HFF-Myc (cell line): ENCODE measurements around the gene IPO7.
"Not testable (repeated sequence)": the region's sequence is repeated elsewhere in the genome, so short reads cannot be mapped to it uniquely, and the experiment has no call there.

ENCODE experiments used
- DNase-seq: peaks from one replicate; pipeline ENCODE4 v3.0.0-alpha.2; 2011; ENCODE audit warnings: low read depth; ENCODE audit errors: extremely low read depth
- H3K4me3 ChIP-seq: replicated peaks from 2 replicates; pipeline ENCODE4 v1.5.1; 2011; ENCODE audit warnings: low read depth, mild to moderate bottlenecking, control low read depth, low read length
- CTCF ChIP-seq: IDR thresholded peaks from 2 replicates; pipeline ENCODE4 v1.5.1; 2012; ENCODE audit warnings: mild to moderate bottlenecking, low read depth, low read length, control low read depth; ENCODE audit errors: missing control alignments

Gene IPO7

GRCh38 chr11:9384535-9385326, at the start of gene IPO7:
Gene IPO7, plus strand, starts transcription at chr11:9384652. Its CDS starts 112 bp downstream, at chr11:9384764.
- peak; percentile 31 for TF ChIP-seq CTCF
- DNase-seq: peak; percentile 72
- H3K4me3 ChIP-seq: peak within 1 kb of the TSS; percentile 95

DNA sequence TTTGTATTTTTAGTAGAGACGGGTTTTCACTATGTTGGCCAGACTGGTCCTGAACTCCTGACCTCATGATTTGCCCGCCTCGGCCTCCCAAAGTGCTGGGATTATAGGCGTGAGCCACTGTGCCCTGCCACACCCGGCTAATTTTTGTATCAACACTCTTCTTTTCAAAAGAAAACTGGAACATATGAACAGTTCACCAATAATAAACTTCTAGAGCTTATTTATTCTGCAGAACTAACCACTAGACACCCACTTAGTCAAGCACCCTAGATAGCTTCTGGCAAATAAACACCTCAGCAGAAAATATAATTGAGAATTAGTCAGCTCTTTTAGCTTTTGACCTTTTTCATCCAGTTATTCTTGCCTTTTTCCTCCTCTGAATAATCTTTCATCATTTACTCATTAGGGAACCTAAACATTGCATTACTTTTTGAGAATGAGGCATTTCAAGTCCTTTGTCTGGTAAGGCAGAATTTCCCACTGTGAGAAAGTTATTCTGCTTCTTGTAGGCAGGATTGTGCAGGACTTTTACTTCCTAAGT, 42.7 kb upstream of the IPO7 start:
- H3K4me3 ChIP-seq: no peak overlapping the region
- DNase-seq: no peak
- no peak for TF ChIP-seq CTCF

GRCh38 chr11:9344061-9344680, 40.3 kb upstream of the IPO7 start:
- TF ChIP-seq CTCF: no peak
- no peak for DNase-seq
- H3K4me3 ChIP-seq: no peak overlapping the region

- no peak overlapping the region for H3K4me3 ChIP-seq
- TF ChIP-seq CTCF: no peak
- DNase-seq: no peak
These were observed 37.4 kb upstream of the IPO7 start for GRCh38 chr11:9347100-9347499.

GRCh38 chr11:9347779-9348178, 36.7 kb upstream of the IPO7 start:
- not testable (repeated sequence) for H3K4me3 ChIP-seq, DNase-seq

- no peak overlapping the region for H3K4me3 ChIP-seq
- TF ChIP-seq CTCF: no peak
- no peak for DNase-seq
These were observed 33.1 kb upstream of the IPO7 start for GRCh38 chr11:9351321-9351881.

DNA sequence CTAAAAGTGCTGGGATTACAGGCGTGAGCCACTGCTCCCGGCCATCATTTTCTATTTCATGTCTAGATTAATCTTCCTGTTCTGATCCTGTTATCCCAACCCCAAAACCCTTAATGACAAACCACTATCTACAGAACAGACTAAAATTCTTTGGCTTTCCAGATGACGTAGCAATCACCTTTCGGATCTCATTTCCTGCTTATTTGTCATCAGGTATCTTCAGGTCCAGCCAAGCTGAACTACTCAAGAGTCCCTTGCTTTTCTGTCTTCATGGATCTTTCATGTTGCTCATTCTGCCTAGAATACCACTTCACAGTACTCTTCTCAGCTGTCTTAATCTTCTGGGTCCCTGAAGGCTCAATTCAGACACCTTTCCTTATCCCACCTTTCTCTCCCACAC, 27.4 kb upstream of the IPO7 start:
- no peak for DNase-seq
- no peak for TF ChIP-seq CTCF
- no peak overlapping the region for H3K4me3 ChIP-seq

GRCh38 chr11:9360862-9361622, 23.4 kb upstream of the IPO7 start:
- DNase-seq, H3K4me3 ChIP-seq: not testable (repeated sequence)
